Liver (tissue), 9 donors: Measurements from ENCODE around the gene DET1. TPM values are rescaled to one million over a fixed set of nuclear protein-coding genes. Genes with fewer than 3 reads are reported as not detected.
"Not testable (repeated sequence)": the region's sequence is repeated elsewhere in the genome, so short reads cannot be mapped to it uniquely, and the experiment has no call there.

Experiments used
- DNase-seq: peaks from one replicate; pipeline ENCODE4 v3.0.0-alpha.2; 2017; ENCODE audit warnings: low spot score
- H3K27ac ChIP-seq, 2 donors: one replicate each; pipeline ENCODE4 v1.7.0; 2013; ENCODE audit warnings: inconsistent platforms in 2 of 2, low read length in 2 of 2, control low read depth in 1 of 2, low read depth in 1 of 2, mild to moderate bottlenecking in 1 of 2
- H3K27me3 ChIP-seq, 4 donors: one replicate each; pipeline versions ENCODE4 v1.6.1 to v1.7.0; 2013; ENCODE audit warnings: low read length in 3 of 4, inconsistent platforms in 1 of 4, mild to moderate bottlenecking in 1 of 4, moderate library complexity in 1 of 4; ENCODE audit not compliant: control insufficient read depth in 4 of 4, insufficient read depth in 4 of 4
- H3K36me3 ChIP-seq, 4 donors: one replicate each; pipeline versions ENCODE4 v1.6.1 to v1.7.0; 2013; ENCODE audit warnings: low read length in 3 of 4, mild to moderate bottlenecking in 3 of 4, low read depth in 1 of 4, moderate library complexity in 1 of 4; ENCODE audit not compliant: control insufficient read depth in 4 of 4, insufficient read depth in 3 of 4
- H3K4me1 ChIP-seq, 4 donors: one replicate each; pipeline versions ENCODE4 v1.6.1 to v1.7.0; 2013; ENCODE audit warnings: low read length in 3 of 4, mild to moderate bottlenecking in 3 of 4, moderate library complexity in 1 of 4; ENCODE audit not compliant: control insufficient read depth in 4 of 4, insufficient read depth in 4 of 4
- H3K4me3 ChIP-seq, 3 donors: one replicate each; pipeline versions ENCODE4 v1.6.1 to v1.7.0; 2013; ENCODE audit warnings: low read length in 3 of 3, control low read depth in 1 of 3, low read depth in 1 of 3, mild to moderate bottlenecking in 1 of 3
- H3K9ac ChIP-seq, 2 donors: one replicate each; pipeline ENCODE4 v1.7.0; 2013; ENCODE audit warnings: low read length in 2 of 2, mild to moderate bottlenecking in 2 of 2, moderate library complexity in 2 of 2, control low read depth in 1 of 2, low read depth in 1 of 2
- H3K9me3 ChIP-seq, 4 donors: one replicate each; pipeline versions ENCODE4 v1.6.1 to v1.7.0; 2013; ENCODE audit warnings: low read length in 3 of 4; ENCODE audit not compliant: control insufficient read depth in 4 of 4
- CTCF ChIP-seq: fragments of 150-350 bp; IDR thresholded peaks from 2 replicates; pipeline ENCODE4 v1.5.1; 2017; ENCODE audit warnings: improper control_type of control experiment, low read depth, low read length; ENCODE audit not compliant: missing input control
- EGR1 ChIP-seq, 2 donors: IDR thresholded peaks; 2 replicates each; pipeline ENCODE4 v1.6.1; 2016 to 2018; ENCODE audit warnings: antibody characterized with exemption in 2 of 2, low read depth in 2 of 2
- FOXA1 ChIP-seq: IDR thresholded peaks from 2 replicates; pipeline ENCODE4 v1.6.1; 2016; ENCODE audit warnings: antibody characterized with exemption
- FOXA2 ChIP-seq: IDR thresholded peaks from 2 replicates; pipeline ENCODE4 v1.6.1; 2016; ENCODE audit warnings: antibody characterized with exemption
- GABPA ChIP-seq, 2 donors: IDR thresholded peaks in 1 of 2; conservative IDR thresholded peaks in 1 of 2; 2 replicates each; pipeline ENCODE4 v1.6.1; 2016; ENCODE audit warnings: antibody characterized with exemption in 2 of 2, mild to moderate bottlenecking in 1 of 2, moderate library complexity in 1 of 2
- HNF4A ChIP-seq, 2 donors: conservative IDR thresholded peaks; 2 replicates each; pipeline ENCODE4 v1.6.1; 2016; ENCODE audit warnings: antibody characterized with exemption in 2 of 2, mild to moderate bottlenecking in 2 of 2
- RXRA ChIP-seq, 2 donors: IDR thresholded peaks; 2 replicates each; pipeline ENCODE4 v1.6.1; 2017 to 2018; ENCODE audit warnings: antibody characterized with exemption in 2 of 2, mild to moderate bottlenecking in 1 of 2
- SP1 ChIP-seq: IDR thresholded peaks from 2 replicates; pipeline ENCODE4 v1.6.1; 2018; ENCODE audit warnings: antibody characterized with exemption, mild to moderate bottlenecking
- TAF1 ChIP-seq: conservative IDR thresholded peaks from 2 replicates; pipeline ENCODE4 v1.6.1; 2016; ENCODE audit warnings: antibody characterized with exemption, mild to moderate bottlenecking
- ZBTB33 ChIP-seq: IDR thresholded peaks from 2 replicates; pipeline ENCODE4 v1.6.1; 2016; ENCODE audit warnings: antibody characterized with exemption
- WGBS: extraction: QIAGEN DNeasy Blood & Tissue Kit; methylation state at CpG from one replicate; pipeline ENCODE4 v1.1.7; 2013; 5-methylcytosine and 5-hydroxymethylcytosine counted together
- polyA plus RNA-seq, 2 donors: library from polyadenylated mRNA; stranded (reverse) in 1 of 2; unstranded in 1 of 2; fragments of 200-250 nt in 1 of 2; fragments of >200 nt in 1 of 2; fragmentation: Nextera tagmentation in 1 of 2; extraction: Ambion mirVana in 1 of 2; gene quantifications; one replicate each; pipeline versions ENCODE4 v1.2.1 to v1.2.3, GENCODE V29; 2013 to 2015
- total RNA-seq, 2 donors: library from RNA; depleted of rRNA; stranded (reverse); fragments of >200 nt; gene quantifications; one replicate each; pipeline ENCODE4 v1.2.3, GENCODE V29; 2014
- donor health status: healthy.
- donor health status: healthy.
- donor health status: healthy.
- donor health status: healthy.
- donor health status: healthy.

DET1 gene
- total and polyA plus RNA-seq, 4 donors: 1.3 to 5.4 (median 2.4) TPM

- no peaks in the 10 kb centered on the region for H3K9me3 ChIP-seq
- TF ChIP-seq GABPA (IDR thresholded peaks at IDR 0.05 in 1 of 2, conservative IDR thresholded peaks at IDR 0.05 in 1 of 2): no peak
- TF ChIP-seq FOXA1: no peak
- no peak for TF ChIP-seq CTCF
- no peak for TF ChIP-seq RXRA (IDR thresholded peaks at IDR 0.05)
- no peak for TF ChIP-seq TAF1
- TF ChIP-seq ZBTB33: no peak
- no peak for TF ChIP-seq EGR1 (IDR thresholded peaks at IDR 0.05; ENCODE audit: low read depth in 2 of 2)
- TF ChIP-seq SP1: no peak
- H3K4me1 ChIP-seq: no peaks in the 10 kb centered on the region
- H3K4me3 ChIP-seq: no peak overlapping the region
- H3K9ac ChIP-seq: no peak overlapping the region
- DNase-seq: no peak
- peaks cover 9 to 25% (median 16%) of the 10 kb centered on the region in 4 donors for H3K36me3 ChIP-seq
- no peak overlapping the region for H3K27ac ChIP-seq
- H3K27me3 ChIP-seq: no peaks in the 10 kb centered on the region
Measured at GRCh38 chr15:88526247-88526879, 20.1 kb downstream of the DET1 start.

GRCh38 chr15:88525418-88525817, 21.1 kb downstream of the DET1 start:
- H3K27ac ChIP-seq: no peak overlapping the region
- DNase-seq: no peak
- TF ChIP-seq FOXA2 (no peak), FOXA1 (no peak), SP1 (no peak), ZBTB33 (no peak), CTCF (no peak), HNF4A (conservative IDR thresholded peaks at IDR 0.05) (no peak), GABPA (IDR thresholded peaks at IDR 0.05 in 1 of 2, conservative IDR thresholded peaks at IDR 0.05 in 1 of 2) (no peak)
- H3K36me3 ChIP-seq: peaks cover 2 to 16% (median 10%) of the 10 kb centered on the region in 4 donors
- no peak overlapping the region for H3K4me3 ChIP-seq
- no peaks in the 10 kb centered on the region for H3K9me3 ChIP-seq
- H3K27me3 ChIP-seq: no peaks in the 10 kb centered on the region
- no peak overlapping the region for H3K9ac ChIP-seq
- H3K4me1 ChIP-seq: no peaks in the 10 kb centered on the region

DNA sequence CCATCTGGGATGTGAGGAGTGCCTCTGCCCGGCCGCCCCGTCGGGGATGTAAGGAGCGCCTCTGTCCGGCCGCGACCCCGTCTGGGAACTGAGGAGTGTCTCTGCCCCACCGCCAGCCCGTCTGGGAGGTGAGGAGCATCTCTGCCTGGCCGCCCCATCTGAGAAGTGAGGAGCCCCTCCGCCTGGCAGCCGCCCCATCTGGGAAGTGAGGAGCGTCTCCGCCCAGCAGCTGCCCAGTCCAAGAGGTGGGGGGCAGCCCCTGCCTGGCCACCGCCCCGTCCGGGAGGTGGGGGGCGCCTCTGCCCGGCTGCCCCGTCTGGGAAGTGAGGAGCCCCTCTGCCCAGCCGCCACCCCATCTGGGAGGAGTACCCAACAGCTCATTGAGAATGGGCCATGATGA, 22.4 kb downstream of the DET1 start:
- not testable (repeated sequence) for H3K27ac ChIP-seq, H3K27me3 ChIP-seq, H3K4me3 ChIP-seq, DNase-seq, H3K4me1 ChIP-seq, H3K9me3 ChIP-seq, H3K9ac ChIP-seq
- 99% methylated on average over 23 of the region's 23 CpGs for WGBS
- peaks cover 2 to 13% (median 6%) of the 10 kb centered on the region in 4 donors for H3K36me3 ChIP-seq
